Fibroblast of lung (primary cell): Measurements from ENCODE around the gene ST8SIA6.

Experiments
- CTCF ChIP-seq, 2 donors: IDR thresholded peaks in 1 of 2; conservative IDR thresholded peaks in 1 of 2; 1 replicate in 1 of 2; 2 replicates in 1 of 2; pipeline ENCODE4 v1.5.1; 2011 to 2012; ENCODE audit warnings: low read length in 2 of 2, control low read depth in 1 of 2, inconsistent platforms in 1 of 2, low read depth in 1 of 2, mild to moderate bottlenecking in 1 of 2
- EZH2 ChIP-seq: IDR thresholded peaks from 2 replicates; pipeline ENCODE4 v1.5.1; 2012; ENCODE audit warnings: low read length, control low read depth, mild to moderate bottlenecking; ENCODE audit errors: missing control alignments

DNA sequence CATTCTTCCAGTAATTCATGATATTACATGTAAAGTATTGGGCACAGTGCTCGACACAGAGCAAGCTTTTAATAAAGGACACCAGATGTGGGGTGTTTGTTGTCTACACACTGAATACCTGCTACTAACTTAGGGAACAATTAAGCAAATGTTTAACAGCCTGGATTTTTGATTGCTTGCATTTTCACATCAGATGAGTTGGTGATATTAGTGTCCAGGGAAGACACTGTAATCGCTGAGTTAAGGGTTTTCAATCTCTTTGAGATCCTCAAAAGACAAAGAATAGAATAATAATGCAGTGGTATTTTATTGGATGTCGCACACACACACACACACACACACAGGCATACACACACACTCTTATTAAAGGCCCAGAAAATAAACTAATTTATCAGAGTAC is 147.3 kb downstream of the ST8SIA6 start:
- TF ChIP-seq CTCF (conservative IDR thresholded peaks at IDR 0.05 in 1 of 2, IDR thresholded peaks at IDR 0.05 in 1 of 2; ENCODE audit: low read depth in 1 of 2, low read length in 2 of 2), result no peak
- no peak for TF ChIP-seq EZH2
